ENCODE results near the gene MAP2K5.

The MAP2K5 gene

GRCh38 chr15:67783303-67783702 lies 240.8 kb downstream of the MAP2K5 start:
- POLR2A ChIA-PET (ENCODE audit: low non-redundant PET): no interaction called here
- no peak overlapping the region for H3K27ac ChIP-seq
- DNase-seq (ENCODE audit: low spot score): no peak
- TF ChIP-seq, protein P1, sequence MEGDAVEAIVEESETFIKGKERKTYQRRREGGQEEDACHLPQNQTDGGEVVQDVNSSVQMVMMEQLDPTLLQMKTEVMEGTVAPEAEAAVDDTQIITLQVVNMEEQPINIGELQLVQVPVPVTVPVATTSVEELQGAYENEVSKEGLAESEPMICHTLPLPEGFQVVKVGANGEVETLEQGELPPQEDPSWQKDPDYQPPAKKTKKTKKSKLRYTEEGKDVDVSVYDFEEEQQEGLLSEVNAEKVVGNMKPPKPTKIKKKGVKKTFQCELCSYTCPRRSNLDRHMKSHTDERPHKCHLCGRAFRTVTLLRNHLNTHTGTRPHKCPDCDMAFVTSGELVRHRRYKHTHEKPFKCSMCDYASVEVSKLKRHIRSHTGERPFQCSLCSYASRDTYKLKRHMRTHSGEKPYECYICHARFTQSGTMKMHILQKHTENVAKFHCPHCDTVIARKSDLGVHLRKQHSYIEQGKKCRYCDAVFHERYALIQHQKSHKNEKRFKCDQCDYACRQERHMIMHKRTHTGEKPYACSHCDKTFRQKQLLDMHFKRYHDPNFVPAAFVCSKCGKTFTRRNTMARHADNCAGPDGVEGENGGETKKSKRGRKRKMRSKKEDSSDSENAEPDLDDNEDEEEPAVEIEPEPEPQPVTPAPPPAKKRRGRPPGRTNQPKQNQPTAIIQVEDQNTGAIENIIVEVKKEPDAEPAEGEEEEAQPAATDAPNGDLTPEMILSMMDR (conservative IDR thresholded peaks at IDR 0.05; ENCODE audit: low read depth): no peak
- CTCF ChIA-PET: no interaction called here

GRCh38 chr15:67784090-67784781 lies 241.7 kb downstream of the MAP2K5 start:
- TF ChIP-seq, protein P1 (conservative IDR thresholded peaks at IDR 0.05; ENCODE audit: low read depth): no peak
- no peak for DNase-seq (ENCODE audit: low spot score)
- H3K27ac ChIP-seq: no peak overlapping the region
- ChIA-PET POLR2A (ENCODE audit: low non-redundant PET) (no interaction called here), CTCF (no interaction called here)

- no peak for DNase-seq (ENCODE audit: low spot score)
- ChIA-PET POLR2A (ENCODE audit: low non-redundant PET) (interaction anchor here (0.6 kb wide), 1 partner anchor 20 kb away, joined by 3 read pairs; no protein-coding TSS in a partner anchor), CTCF (no interaction called here)
- no peak overlapping the region for H3K27ac ChIP-seq
- TF ChIP-seq, protein P1 (conservative IDR thresholded peaks at IDR 0.05; ENCODE audit: low read depth): no peak
Measured at GRCh38 chr15:67784856-67785430, 242.4 kb downstream of the MAP2K5 start.

DNA sequence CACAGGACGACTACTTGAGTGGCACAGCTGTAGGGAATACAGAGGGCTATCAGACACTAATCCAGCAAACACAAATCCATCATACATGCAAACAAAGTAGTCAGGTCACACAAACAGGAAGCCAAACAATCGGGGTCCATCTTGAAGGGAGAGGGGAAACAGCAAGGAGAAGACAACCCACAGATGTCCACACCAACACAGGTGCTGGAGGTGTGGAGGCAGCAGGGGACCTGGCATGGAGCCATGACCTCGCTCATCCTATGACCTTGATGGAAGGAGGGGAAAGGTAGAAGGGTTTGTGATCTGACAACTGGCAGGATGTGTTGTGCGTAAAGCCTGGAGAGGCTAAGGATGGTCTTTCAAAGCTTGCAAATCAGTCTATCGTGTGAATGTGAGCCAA lies 242.9 kb downstream of the MAP2K5 start:
- POLR2A ChIA-PET (ENCODE audit: low non-redundant PET): interaction anchor here (0.6 kb wide), 1 partner anchor 21 kb away, joined by 3 read pairs; no protein-coding TSS in a partner anchor
- CTCF ChIA-PET: no interaction called here
- TF ChIP-seq, protein P1 (conservative IDR thresholded peaks at IDR 0.05; ENCODE audit: low read depth): no peak
- H3K27ac ChIP-seq: no peak overlapping the region
- no peak for DNase-seq (ENCODE audit: low spot score)

DNA sequence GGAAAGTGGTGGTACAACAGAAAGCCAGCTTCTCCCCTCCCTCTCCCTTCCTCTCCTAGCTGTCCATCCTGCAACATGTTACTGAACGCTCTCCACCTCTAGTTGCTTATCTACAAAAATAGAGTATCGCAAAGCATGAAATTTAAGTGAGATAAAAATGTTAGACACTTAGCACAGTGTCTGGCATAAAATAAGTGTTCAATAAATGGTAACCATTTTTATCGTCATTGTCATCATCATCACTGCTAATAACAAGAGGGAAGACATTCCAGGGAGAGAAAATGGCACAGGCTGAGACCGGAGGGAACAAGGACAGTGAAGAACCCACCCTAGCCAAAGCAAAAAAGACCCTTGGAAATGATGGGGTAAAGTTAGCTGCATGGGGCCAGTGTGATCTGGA lies 244.1 kb downstream of the MAP2K5 start:
- TF ChIP-seq, protein P1 (conservative IDR thresholded peaks at IDR 0.05; ENCODE audit: low read depth): no peak
- no peak for DNase-seq (ENCODE audit: low spot score)
- POLR2A ChIA-PET (ENCODE audit: low non-redundant PET): no interaction called here
- H3K27ac ChIP-seq: no peak overlapping the region
- CTCF ChIA-PET: interaction anchor here (1.5 kb wide), 1 partner anchor 8 kb away, joined by 4 read pairs; no protein-coding TSS in a partner anchor

DNA sequence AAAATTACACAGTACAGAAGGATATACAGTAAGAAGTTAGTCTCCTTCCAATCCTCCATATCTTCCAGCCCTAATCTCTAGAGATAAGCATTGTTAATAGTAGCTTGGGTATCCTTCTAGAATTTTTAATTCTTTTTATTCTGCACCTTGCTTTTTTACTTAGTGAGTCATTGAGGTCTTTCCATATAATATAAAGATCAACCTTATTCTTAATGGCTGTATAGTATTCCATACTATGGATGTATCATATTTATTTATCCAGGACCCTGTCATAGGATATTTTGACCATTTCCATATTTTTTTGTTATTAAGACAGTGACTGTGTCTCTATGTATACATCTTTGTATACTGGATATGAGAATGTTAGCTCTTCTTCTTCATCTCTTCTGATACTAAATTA lies 246.5 kb downstream of the MAP2K5 start:
- no peak for DNase-seq (ENCODE audit: low spot score)
- TF ChIP-seq, protein P1 (conservative IDR thresholded peaks at IDR 0.05; ENCODE audit: low read depth): no peak
- CTCF ChIA-PET: interaction anchor here (0.6 kb wide), 1 partner anchor 411 kb away, joined by 3 read pairs; no protein-coding TSS in a partner anchor
- H3K27ac ChIP-seq: no peak overlapping the region
- POLR2A ChIA-PET (ENCODE audit: low non-redundant PET): no interaction called here

All from RWPE1 (cell line).